Keratinocyte (primary cell): ENCODE measurements around the gene TRMO. TPM values are rescaled to one million over a fixed set of nuclear protein-coding genes. Genes with fewer than 3 reads are reported as not detected.

Experiments
- DNase-seq: peaks from one replicate; pipeline ENCODE4 v3.0.0-alpha.2; 2011; ENCODE audit warnings: low read depth, missing footprints, low spot score
- FAIRE-seq: peaks from 2 replicates; lab custom pipeline; 2011; peaks lifted over from hg19 to GRCh38; lab: Jason Lieb, UNC
- H2AFZ ChIP-seq: 2 replicates; pipeline ENCODE4 v1.6.0; 2012; ENCODE audit warnings: low read length, control low read depth, inconsistent platforms; ENCODE audit not compliant: control insufficient read depth
- H3K27ac ChIP-seq: 2 replicates; pipeline ENCODE4 v1.5.1; 2011; ENCODE audit warnings: low read length; ENCODE audit not compliant: control insufficient read depth, insufficient read depth
- H3K27me3 ChIP-seq: 3 replicates; pipeline ENCODE4 v1.6.0; 2011; ENCODE audit warnings: low read length; ENCODE audit not compliant: control insufficient read depth, insufficient read depth; ENCODE audit errors: extremely low read depth
- H3K36me3 ChIP-seq, 2 experiments: 2 replicates in 1 of 2; 3 replicates in 1 of 2; pipeline ENCODE4 v1.5.1; 2011; ENCODE audit warnings: low read length in 2 of 2, mild to moderate bottlenecking in 1 of 2; ENCODE audit not compliant: control insufficient read depth in 2 of 2, insufficient read depth in 2 of 2; ENCODE audit errors: extremely low read depth in 1 of 2
- H3K4me1 ChIP-seq: 3 replicates; pipeline ENCODE4 v1.5.1; 2011; ENCODE audit warnings: low read length; ENCODE audit not compliant: control insufficient read depth, insufficient read depth; ENCODE audit errors: extremely low read depth
- H3K4me2 ChIP-seq: 3 replicates; pipeline ENCODE4 v1.6.0; 2011; ENCODE audit warnings: low read depth, low read length; ENCODE audit not compliant: control insufficient read depth, insufficient read depth; ENCODE audit errors: extremely low read depth
- H3K4me3 ChIP-seq, 3 experiments: fragments of 200-600 bp in 1 of 3; sonication (generic) in 1 of 3; 2 replicates in 2 of 3; 3 replicates in 1 of 3; pipeline ENCODE4 v1.5.1; 2011 to 2016; ENCODE audit warnings: low read length in 3 of 3, mild to moderate bottlenecking in 3 of 3, control low read depth in 2 of 3, inconsistent platforms in 1 of 3, low read depth in 1 of 3, mixed read lengths in 1 of 3, mixed run types in 1 of 3, moderate library complexity in 1 of 3; ENCODE audit not compliant: control insufficient read depth in 2 of 3, insufficient read depth in 2 of 3; ENCODE audit errors: extremely low read depth in 1 of 3
- H3K79me2 ChIP-seq: 2 replicates; pipeline ENCODE4 v1.6.0; 2012; ENCODE audit warnings: low read length; ENCODE audit not compliant: control insufficient read depth, insufficient read depth
- H3K9ac ChIP-seq: 3 replicates; pipeline ENCODE4 v1.6.0; 2011; ENCODE audit warnings: low read length; ENCODE audit not compliant: control insufficient read depth, insufficient read depth; ENCODE audit errors: extremely low read depth
- H3K9me1 ChIP-seq: 3 replicates; pipeline ENCODE4 v1.6.0; 2011; ENCODE audit warnings: low read length; ENCODE audit not compliant: control insufficient read depth, insufficient read depth; ENCODE audit errors: extremely low read depth
- H3K9me3 ChIP-seq: 2 replicates; pipeline ENCODE4 v1.5.1; 2012; ENCODE audit warnings: low read depth, low read length; ENCODE audit not compliant: control insufficient read depth
- H4K20me1 ChIP-seq: 3 replicates; pipeline ENCODE4 v1.6.0; 2011; ENCODE audit warnings: low read length; ENCODE audit not compliant: control insufficient read depth, insufficient read depth; ENCODE audit errors: extremely low read depth
- CTCF ChIP-seq, 3 experiments: IDR thresholded peaks in 1 of 3; conservative IDR thresholded peaks in 1 of 3; optimal IDR thresholded peaks in 1 of 3; 2 replicates in 2 of 3; 3 replicates in 1 of 3; pipeline versions ENCODE3 to v1.5.1; 2011; ENCODE audit warnings: low read length in 3 of 3, mild to moderate bottlenecking in 3 of 3, moderate library complexity in 2 of 3, control low read depth in 1 of 3, inconsistent platforms in 1 of 3; ENCODE audit not compliant: insufficient read depth in 2 of 3; ENCODE audit errors: extremely low read depth in 1 of 3
- EZH2 ChIP-seq: IDR thresholded peaks from one replicate; pipeline ENCODE4 v1.6.1; 2012; ENCODE audit warnings: inconsistent platforms, mild to moderate bottlenecking, low read length, moderate library complexity
- dilution Hi-C: fragments of 300-500 bp; cut with MboI; formaldehyde crosslinking; loops from one replicate; pipeline ENCODE4 v1.7.0; 2020; ENCODE audit warnings: low sequenced_read_pairs; ENCODE audit not compliant: extremely low pct_ligation_motif_present
- polyA plus RNA-seq, 5 experiments: library from polyadenylated mRNA; depleted of rRNA in 3 of 5; stranded (reverse) in 3 of 5; stranded (forward) in 1 of 5; unstranded in 1 of 5; fragments of >200 nt; gene quantifications; 1 replicate in 1 of 5; 2 replicates in 3 of 5; 3 replicates in 1 of 5; pipeline versions ENCODE4 v1.2.1 to v1.2.3, GENCODE V29; 2011 to 2012; ENCODE audit warnings: missing spikeins in 2 of 5, low read depth in 1 of 5, low replicate concordance in 1 of 5

TRMO gene
- polyA plus RNA-seq, 1 donor (not counting 4 experiments of a cell fraction or from before 2014, with no cell fraction given), result 19.4 TPM

- Histone ChIP-seq H3K4me2 (no peak overlapping the region), H3K27me3 (no peaks in the 10 kb centered on the region), H3K9me1 (no peaks in the 10 kb centered on the region), H3K4me1 (peaks cover 12% of the 10 kb centered on the region), H3K4me3 (no peak overlapping the region), H3K79me2 (no peaks in the 10 kb centered on the region), H4K20me1 (no peaks in the 10 kb centered on the region), H3K9ac (no peak overlapping the region), H2AFZ (no peak overlapping the region), H3K9me3 (no peaks in the 10 kb centered on the region), H3K27ac (no peak overlapping the region), H3K36me3 (no peaks in the 10 kb centered on the region)
- dilution Hi-C loops, result no loop called here
- DNase-seq (no peak), FAIRE-seq (no peak)
- no peak for TF ChIP-seq EZH2
- TF ChIP-seq CTCF (optimal IDR thresholded peaks at IDR 0.05 in 1 of 3, IDR thresholded peaks at IDR 0.05 in 1 of 3, conservative IDR thresholded peaks at IDR 0.05 in 1 of 3; ENCODE audit: extremely low read depth in 1 of 3, insufficient read depth in 2 of 3, low read length in 3 of 3), result peak; percentile 71 to 83 (median 78)
Measured at GRCh38 chr9:97889941-97890887, 32.1 kb downstream of the TRMO start.

GRCh38 chr9:97880336-97880735 lies 42.0 kb downstream of the TRMO start:
- Histone ChIP-seq H3K4me2 (no peak overlapping the region), H3K27me3 (no peaks in the 10 kb centered on the region), H3K4me3 (no peak overlapping the region), H3K9ac (no peak overlapping the region), H4K20me1 (no peaks in the 10 kb centered on the region), H3K36me3 (no peaks in the 10 kb centered on the region), H3K79me2 (no peaks in the 10 kb centered on the region), H3K9me3 (no peaks in the 10 kb centered on the region), H3K4me1 (peaks cover 23% of the 10 kb centered on the region), H3K27ac (no peak overlapping the region), H3K9me1 (no peaks in the 10 kb centered on the region), H2AFZ (no peak overlapping the region)
- dilution Hi-C loops, result no loop called here
- DNase-seq, result no peak
- TF ChIP-seq EZH2 (no peak), CTCF (optimal IDR thresholded peaks at IDR 0.05 in 1 of 3, IDR thresholded peaks at IDR 0.05 in 1 of 3, conservative IDR thresholded peaks at IDR 0.05 in 1 of 3; ENCODE audit: extremely low read depth in 1 of 3, insufficient read depth in 2 of 3, low read length in 3 of 3) (no peak)
- no peak for FAIRE-seq
